Caco-2 (cell line): Measurements from ENCODE around the gene GNG7. TPM values are rescaled to one million over a fixed set of nuclear protein-coding genes. Genes with fewer than 3 reads are reported as not detected.

Source experiments
- BruUV-seq: library from RNA; stranded (reverse); fragments of 400-500 nt; replicated peaks from 2 replicates; lab custom pipeline; 2021; lab: Mats Ljungman, UMichigan
- CTCF ChIA-PET: fragments of 300-600 bp; sonication (Branson Sonifier 250); formaldehyde crosslinking; loops from one replicate; lab custom pipeline; 2022; ENCODE audit warnings: antibody characterized with exemption; lab: Charles Lee
- POLR2A ChIA-PET: fragments of 300-600 bp; sonication (Branson Sonifier 250); formaldehyde crosslinking; loops from one replicate; lab custom pipeline; 2022; ENCODE audit warnings: antibody characterized with exemption; lab: Charles Lee
- DNase-seq, 2 experiments: peaks; one replicate each; pipeline versions ENCODE4 v3.0.0 to v3.0.0-alpha.2; 2020 to 2022
- H3K27me3 ChIP-seq: replicated peaks from 2 replicates; pipeline ENCODE4 v1.6.0; 2011; ENCODE audit warnings: low read length; ENCODE audit not compliant: control insufficient read depth, insufficient read depth
- H3K36me3 ChIP-seq: 2 replicates; pipeline ENCODE4 v1.5.1; 2011; ENCODE audit warnings: low read length; ENCODE audit not compliant: control insufficient read depth, insufficient read depth
- H3K4me1 ChIP-seq: fragments of 250-450 bp; sonication (Bioruptor Pico); 2 replicates; pipeline ENCODE4 v1.5.1; 2020; ENCODE audit warnings: mild to moderate bottlenecking
- H3K4me3 ChIP-seq: 2 replicates; pipeline ENCODE4 v1.5.1; 2011; ENCODE audit warnings: low read depth, mild to moderate bottlenecking, control low read depth, low read length
- H3K9me3 ChIP-seq: fragments of 250-450 bp; sonication (Bioruptor Pico); 2 replicates; pipeline ENCODE4 v1.5.1; 2020; ENCODE audit warnings: mild to moderate bottlenecking, moderate library complexity
- H3K27ac Mint-ChIP-seq: one replicate; pipeline ENCODE4 v1.8.0; 2022; ENCODE audit warnings: mixed read lengths; ENCODE audit not compliant: unreplicated experiment
- H3K27me3 Mint-ChIP-seq: one replicate; pipeline ENCODE4 v1.8.0; 2022; ENCODE audit warnings: mixed read lengths; ENCODE audit not compliant: insufficient read depth, unreplicated experiment
- H3K36me3 Mint-ChIP-seq: one replicate; pipeline ENCODE4 v1.8.0; 2022; ENCODE audit warnings: mild to moderate bottlenecking, mixed read lengths; ENCODE audit not compliant: insufficient read depth, unreplicated experiment
- H3K4me1 Mint-ChIP-seq: one replicate; pipeline ENCODE4 v1.8.0; 2022; ENCODE audit warnings: low read depth, mixed read lengths; ENCODE audit not compliant: unreplicated experiment
- H3K4me3 Mint-ChIP-seq: one replicate; pipeline ENCODE4 v1.8.0; 2022; ENCODE audit warnings: mild to moderate bottlenecking, moderate library complexity, mixed read lengths; ENCODE audit not compliant: unreplicated experiment
- H3K9me3 Mint-ChIP-seq: one replicate; pipeline ENCODE4 v1.8.0; 2022; ENCODE audit warnings: mixed read lengths; ENCODE audit not compliant: unreplicated experiment
- intact Hi-C: fragments of 100-400 bp; cut with micrococcal nuclease; formaldehyde crosslinking; loops from one replicate; pipeline ENCODE4 v1.10.0; 2022; ENCODE audit not compliant: unreplicated experiment
- total RNA-seq: library from RNA; stranded (reverse); gene quantifications from 2 replicates; pipeline ENCODE4 v1.2.3, GENCODE V29; 2022
- TF ChIP-seq, protein P1 (sequence below), 2 experiments: fragments of 200-600 bp in 1 of 2; IDR thresholded peaks; 1 replicate in 1 of 2; 2 replicates in 1 of 2; pipeline versions ENCODE4 v1.5.1 to v1.8.0; 2011 to 2022; ENCODE audit warnings: antibody characterized with exemption in 1 of 2, control low read depth in 1 of 2, inconsistent platforms in 1 of 2, low read depth in 1 of 2, low read length in 1 of 2, mild to moderate bottlenecking in 1 of 2, moderate library complexity in 1 of 2; ENCODE audit not compliant: insufficient read depth in 1 of 2, severe bottlenecking in 1 of 2, unreplicated experiment in 1 of 2

GNG7 gene
- total RNA-seq, 1 experiment from 2014 or later: 0.43 TPM

DNA sequence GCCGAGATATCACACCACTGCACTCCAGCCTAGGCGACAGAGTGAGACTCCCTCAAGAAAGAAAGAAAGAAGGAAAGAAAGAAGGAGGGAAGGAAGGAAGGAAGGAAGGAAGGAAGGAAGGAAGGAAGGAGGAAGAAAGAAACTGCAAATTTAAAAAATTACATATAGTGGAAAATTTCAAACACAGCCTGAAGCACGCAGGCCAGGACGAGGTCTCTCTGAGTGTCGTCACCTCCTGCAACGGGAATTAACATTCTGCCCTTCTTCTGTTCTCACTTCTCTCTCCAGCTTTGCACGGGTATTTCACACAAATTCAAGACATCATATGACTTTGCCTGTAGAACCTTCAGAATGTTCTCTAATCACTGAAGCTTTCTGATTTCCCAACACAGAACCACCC, 108.2 kb downstream of the GNG7 start:
- POLR2A ChIA-PET: no interaction called here
- Mint-ChIP-seq H3K36me3 (peaks cover 11% of the 10 kb centered on the region), H3K4me3 (no peak overlapping the region), H3K9me3 (peaks cover 14% of the 10 kb centered on the region), H3K27ac (no peak overlapping the region), H3K4me1 (peaks cover 26% of the 10 kb centered on the region), H3K27me3 (no peaks in the 10 kb centered on the region)
- intact Hi-C loops: no loop called here
- H3K4me1 ChIP-seq: peaks cover 16% of the 10 kb centered on the region
- TF ChIP-seq, protein P1, sequence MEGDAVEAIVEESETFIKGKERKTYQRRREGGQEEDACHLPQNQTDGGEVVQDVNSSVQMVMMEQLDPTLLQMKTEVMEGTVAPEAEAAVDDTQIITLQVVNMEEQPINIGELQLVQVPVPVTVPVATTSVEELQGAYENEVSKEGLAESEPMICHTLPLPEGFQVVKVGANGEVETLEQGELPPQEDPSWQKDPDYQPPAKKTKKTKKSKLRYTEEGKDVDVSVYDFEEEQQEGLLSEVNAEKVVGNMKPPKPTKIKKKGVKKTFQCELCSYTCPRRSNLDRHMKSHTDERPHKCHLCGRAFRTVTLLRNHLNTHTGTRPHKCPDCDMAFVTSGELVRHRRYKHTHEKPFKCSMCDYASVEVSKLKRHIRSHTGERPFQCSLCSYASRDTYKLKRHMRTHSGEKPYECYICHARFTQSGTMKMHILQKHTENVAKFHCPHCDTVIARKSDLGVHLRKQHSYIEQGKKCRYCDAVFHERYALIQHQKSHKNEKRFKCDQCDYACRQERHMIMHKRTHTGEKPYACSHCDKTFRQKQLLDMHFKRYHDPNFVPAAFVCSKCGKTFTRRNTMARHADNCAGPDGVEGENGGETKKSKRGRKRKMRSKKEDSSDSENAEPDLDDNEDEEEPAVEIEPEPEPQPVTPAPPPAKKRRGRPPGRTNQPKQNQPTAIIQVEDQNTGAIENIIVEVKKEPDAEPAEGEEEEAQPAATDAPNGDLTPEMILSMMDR (IDR thresholded peaks at IDR 0.05; ENCODE audit: insufficient read depth in 1 of 2, low read depth in 1 of 2, low read length in 1 of 2, severe bottlenecking in 1 of 2, unreplicated experiment in 1 of 2): no peak
- no peaks in the 10 kb centered on the region for H3K27me3 ChIP-seq
- CTCF ChIA-PET: interaction anchor here (0.6 to 0.7 kb wide), 2 partner anchors 118 to 234 kb away, joined by 3 read pairs; partner anchors contain the start of gene GADD45B
- BruUV-seq: no TSS peak
- no peak for DNase-seq
- no peaks in the 10 kb centered on the region for H3K36me3 ChIP-seq
- H3K4me3 ChIP-seq: no peak overlapping the region
- H3K9me3 ChIP-seq: no peaks in the 10 kb centered on the region

DNA sequence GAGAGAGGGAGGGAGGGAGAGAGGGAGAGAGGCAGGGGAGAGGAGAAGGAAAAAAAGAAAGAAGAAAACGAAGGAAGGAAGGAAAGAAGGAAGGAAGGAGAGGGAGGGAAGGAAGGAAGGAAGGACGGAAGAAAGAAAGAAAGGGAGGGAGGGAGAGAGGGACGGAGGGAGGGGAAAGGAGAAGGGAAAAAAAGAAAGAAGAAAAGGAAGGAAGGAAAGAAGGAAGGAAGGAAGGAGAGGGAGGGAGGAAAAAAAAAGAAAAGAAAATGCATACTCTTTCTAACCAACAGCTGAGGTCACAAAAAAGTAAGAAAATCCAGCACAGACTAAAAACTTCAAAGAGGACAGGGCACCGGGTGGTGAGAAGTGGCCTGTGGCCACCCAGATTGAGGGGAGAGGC, 109.7 kb downstream of the GNG7 start:
- no peaks in the 10 kb centered on the region for H3K9me3 ChIP-seq
- Mint-ChIP-seq H3K9me3 (peaks cover 14% of the 10 kb centered on the region), H3K36me3 (peaks cover 6% of the 10 kb centered on the region), H3K4me1 (peaks cover 28% of the 10 kb centered on the region), H3K27me3 (no peaks in the 10 kb centered on the region), H3K27ac (peak overlapping the region; percentile 82), H3K4me3 (no peak overlapping the region)
- no peaks in the 10 kb centered on the region for H3K36me3 ChIP-seq
- no peak for DNase-seq
- peaks cover 26% of the 10 kb centered on the region for H3K4me1 ChIP-seq
- ChIA-PET POLR2A (interaction anchor here (0.6 kb wide), 1 partner anchor 173 kb away, joined by 5 read pairs; no protein-coding TSS in a partner anchor), CTCF (interaction anchor here (1.6 kb wide), 2 partner anchors 14 to 18 kb away, joined by 4 to 12 read pairs; no protein-coding TSS in a partner anchor)
- no peaks in the 10 kb centered on the region for H3K27me3 ChIP-seq
- TF ChIP-seq, protein P1 (IDR thresholded peaks at IDR 0.05; ENCODE audit: insufficient read depth in 1 of 2, low read depth in 1 of 2, low read length in 1 of 2, severe bottlenecking in 1 of 2, unreplicated experiment in 1 of 2): no peak
- BruUV-seq: no TSS peak
- no peak overlapping the region for H3K4me3 ChIP-seq
- intact Hi-C loops: no loop called here

DNA sequence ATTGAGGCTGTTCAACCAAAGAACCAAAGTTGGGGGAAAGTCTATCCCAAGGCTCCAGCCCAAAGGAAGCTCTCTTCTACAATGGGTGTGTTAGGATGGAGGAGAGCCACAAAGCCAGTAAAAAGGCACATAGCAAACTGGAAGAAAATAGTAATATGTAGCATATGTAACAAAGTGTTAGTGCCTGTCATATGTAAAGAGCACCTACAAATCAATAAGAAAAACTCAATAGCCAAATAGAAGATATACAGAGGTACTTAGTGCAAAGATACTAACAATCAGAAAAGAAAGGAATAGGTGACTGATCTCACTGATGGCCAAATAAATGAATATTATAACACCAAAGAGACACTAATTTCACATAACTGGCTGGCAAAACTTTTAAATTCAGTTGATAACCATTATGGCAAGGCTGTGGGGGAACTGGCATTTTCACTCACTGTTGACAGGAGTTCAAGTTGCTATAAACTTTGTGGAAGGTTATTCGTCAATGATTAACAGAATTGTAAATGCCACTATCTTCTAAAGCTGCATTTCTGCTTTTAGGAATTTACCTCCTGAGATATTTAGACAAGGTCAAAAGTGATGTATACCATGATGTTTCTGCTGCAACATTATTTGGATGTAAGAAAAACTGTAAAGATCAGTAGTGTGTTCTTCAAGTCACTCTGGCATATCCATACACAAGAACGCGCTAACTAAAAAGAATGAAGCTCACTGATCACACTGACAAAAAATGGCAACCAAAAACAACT, 110.8 kb downstream of the GNG7 start:
- intact Hi-C loops: no loop called here
- Mint-ChIP-seq H3K9me3 (peaks cover 14% of the 10 kb centered on the region), H3K27ac (peak overlapping the region; percentile 39), H3K27me3 (no peaks in the 10 kb centered on the region), H3K4me1 (peaks cover 34% of the 10 kb centered on the region), H3K36me3 (peaks cover 6% of the 10 kb centered on the region), H3K4me3 (peak overlapping the region; percentile 27)
- no peaks in the 10 kb centered on the region for H3K27me3 ChIP-seq
- DNase-seq: no peak
- ChIA-PET POLR2A (interaction anchor here (0.6 to 0.8 kb wide), 3 partner anchors 13 to 172 kb away, joined by 3 to 5 read pairs (median 5); partner anchors contain the start of gene GADD45B), CTCF (interaction anchor here (0.6 to 1.6 kb wide), 4 partner anchors 12 to 57 kb away, joined by 3 to 12 read pairs (median 5); no protein-coding TSS in a partner anchor)
- no peak overlapping the region for H3K4me3 ChIP-seq
- no peaks in the 10 kb centered on the region for H3K36me3 ChIP-seq
- no TSS peak for BruUV-seq
- no peaks in the 10 kb centered on the region for H3K9me3 ChIP-seq
- H3K4me1 ChIP-seq: peaks cover 32% of the 10 kb centered on the region
- TF ChIP-seq, protein P1 (IDR thresholded peaks at IDR 0.05; ENCODE audit: insufficient read depth in 1 of 2, low read depth in 1 of 2, low read length in 1 of 2, severe bottlenecking in 1 of 2, unreplicated experiment in 1 of 2): no peak
